Measurements from ENCODE around the gene LRP4.

DNA sequence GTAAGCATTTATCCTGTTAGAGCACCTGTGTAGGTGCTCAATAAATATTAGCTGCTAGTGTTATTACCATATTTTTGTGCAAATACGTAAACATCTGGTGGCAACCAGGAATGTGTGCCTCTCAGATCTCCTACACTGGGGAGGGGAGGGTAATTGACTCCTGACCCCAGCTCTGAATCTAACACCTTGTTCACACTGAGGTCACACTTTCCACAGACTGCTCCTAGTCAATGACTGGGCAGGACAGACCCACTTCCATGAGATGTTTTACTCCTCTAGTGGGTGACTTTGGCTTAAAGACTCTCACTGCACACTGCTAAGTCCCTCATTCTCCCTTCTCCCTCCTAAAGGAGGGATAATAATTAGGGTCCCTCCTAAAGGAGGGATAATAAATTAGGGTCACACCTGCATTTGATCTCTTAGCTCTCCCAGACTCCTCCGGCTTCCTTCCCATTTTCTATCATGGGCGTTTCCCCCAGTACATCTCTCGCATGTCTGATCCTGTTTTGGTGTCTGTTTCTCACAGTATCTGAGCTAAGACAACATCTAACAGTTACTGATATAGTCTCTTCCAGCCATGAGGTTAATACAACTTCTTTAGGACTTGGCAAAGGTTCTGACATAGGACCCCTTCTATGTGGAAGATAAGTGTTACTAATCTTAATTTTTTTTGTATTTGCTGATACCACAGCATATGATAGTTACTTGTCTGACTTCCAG is 26.2 kb upstream of the LRP4 start:
- TF ChIP-seq, protein P1, sequence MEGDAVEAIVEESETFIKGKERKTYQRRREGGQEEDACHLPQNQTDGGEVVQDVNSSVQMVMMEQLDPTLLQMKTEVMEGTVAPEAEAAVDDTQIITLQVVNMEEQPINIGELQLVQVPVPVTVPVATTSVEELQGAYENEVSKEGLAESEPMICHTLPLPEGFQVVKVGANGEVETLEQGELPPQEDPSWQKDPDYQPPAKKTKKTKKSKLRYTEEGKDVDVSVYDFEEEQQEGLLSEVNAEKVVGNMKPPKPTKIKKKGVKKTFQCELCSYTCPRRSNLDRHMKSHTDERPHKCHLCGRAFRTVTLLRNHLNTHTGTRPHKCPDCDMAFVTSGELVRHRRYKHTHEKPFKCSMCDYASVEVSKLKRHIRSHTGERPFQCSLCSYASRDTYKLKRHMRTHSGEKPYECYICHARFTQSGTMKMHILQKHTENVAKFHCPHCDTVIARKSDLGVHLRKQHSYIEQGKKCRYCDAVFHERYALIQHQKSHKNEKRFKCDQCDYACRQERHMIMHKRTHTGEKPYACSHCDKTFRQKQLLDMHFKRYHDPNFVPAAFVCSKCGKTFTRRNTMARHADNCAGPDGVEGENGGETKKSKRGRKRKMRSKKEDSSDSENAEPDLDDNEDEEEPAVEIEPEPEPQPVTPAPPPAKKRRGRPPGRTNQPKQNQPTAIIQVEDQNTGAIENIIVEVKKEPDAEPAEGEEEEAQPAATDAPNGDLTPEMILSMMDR (IDR thresholded peaks at IDR 0.05), result no peak
- TF ChIP-seq POLR2A (IDR thresholded peaks at IDR 0.05), result no peak

All from adrenal gland (tissue), 5 donors.